Astrocyte of the spinal cord (primary cell): Measurements from ENCODE around the gene HTT.

Experiments
- DNase-seq: peaks from one replicate; pipeline ENCODE4 v3.0.0; 2011; ENCODE audit warnings: low read depth, low spot score
- H3K4me3 ChIP-seq: 2 replicates; pipeline ENCODE4 v1.5.1; 2011; ENCODE audit warnings: low read depth, mild to moderate bottlenecking, low read length, moderate library complexity
- in situ Hi-C: cut with HindIII; loops from 2 replicates; pipeline ENCODE4 v1.10.0; 2017; ENCODE audit warnings: low sequenced_read_pairs
- TF ChIP-seq, protein P1 (sequence below): IDR thresholded peaks from 2 replicates; pipeline ENCODE4 v1.5.1; 2012; ENCODE audit warnings: low read depth, mild to moderate bottlenecking, low read length, inconsistent platforms

The HTT gene

DNA sequence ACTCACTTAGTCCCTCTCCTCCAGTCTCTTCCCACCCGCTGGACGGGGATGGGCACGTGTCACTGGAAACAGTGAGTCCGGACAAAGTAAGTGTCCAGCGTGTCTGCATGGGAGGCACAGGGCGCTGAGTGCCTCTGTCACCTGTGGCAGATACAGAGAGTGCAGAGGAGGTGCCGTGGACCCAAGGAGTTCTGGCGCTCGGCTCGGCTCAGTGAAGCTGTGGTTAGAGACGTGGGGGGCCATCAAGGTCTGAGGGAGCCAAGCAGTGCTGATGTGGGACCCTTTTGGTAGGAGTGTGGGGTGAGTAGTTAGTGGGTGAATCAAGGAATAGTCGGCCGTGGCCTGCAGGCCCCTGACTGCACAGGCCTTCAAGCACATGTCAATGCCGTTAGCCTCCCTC is 134.3 kb downstream of the HTT start:
- TF ChIP-seq, protein P1, sequence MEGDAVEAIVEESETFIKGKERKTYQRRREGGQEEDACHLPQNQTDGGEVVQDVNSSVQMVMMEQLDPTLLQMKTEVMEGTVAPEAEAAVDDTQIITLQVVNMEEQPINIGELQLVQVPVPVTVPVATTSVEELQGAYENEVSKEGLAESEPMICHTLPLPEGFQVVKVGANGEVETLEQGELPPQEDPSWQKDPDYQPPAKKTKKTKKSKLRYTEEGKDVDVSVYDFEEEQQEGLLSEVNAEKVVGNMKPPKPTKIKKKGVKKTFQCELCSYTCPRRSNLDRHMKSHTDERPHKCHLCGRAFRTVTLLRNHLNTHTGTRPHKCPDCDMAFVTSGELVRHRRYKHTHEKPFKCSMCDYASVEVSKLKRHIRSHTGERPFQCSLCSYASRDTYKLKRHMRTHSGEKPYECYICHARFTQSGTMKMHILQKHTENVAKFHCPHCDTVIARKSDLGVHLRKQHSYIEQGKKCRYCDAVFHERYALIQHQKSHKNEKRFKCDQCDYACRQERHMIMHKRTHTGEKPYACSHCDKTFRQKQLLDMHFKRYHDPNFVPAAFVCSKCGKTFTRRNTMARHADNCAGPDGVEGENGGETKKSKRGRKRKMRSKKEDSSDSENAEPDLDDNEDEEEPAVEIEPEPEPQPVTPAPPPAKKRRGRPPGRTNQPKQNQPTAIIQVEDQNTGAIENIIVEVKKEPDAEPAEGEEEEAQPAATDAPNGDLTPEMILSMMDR, result no peak
- no peak overlapping the region for H3K4me3 ChIP-seq
- DNase-seq, result no peak
- in situ Hi-C loops, result no loop called here

DNA sequence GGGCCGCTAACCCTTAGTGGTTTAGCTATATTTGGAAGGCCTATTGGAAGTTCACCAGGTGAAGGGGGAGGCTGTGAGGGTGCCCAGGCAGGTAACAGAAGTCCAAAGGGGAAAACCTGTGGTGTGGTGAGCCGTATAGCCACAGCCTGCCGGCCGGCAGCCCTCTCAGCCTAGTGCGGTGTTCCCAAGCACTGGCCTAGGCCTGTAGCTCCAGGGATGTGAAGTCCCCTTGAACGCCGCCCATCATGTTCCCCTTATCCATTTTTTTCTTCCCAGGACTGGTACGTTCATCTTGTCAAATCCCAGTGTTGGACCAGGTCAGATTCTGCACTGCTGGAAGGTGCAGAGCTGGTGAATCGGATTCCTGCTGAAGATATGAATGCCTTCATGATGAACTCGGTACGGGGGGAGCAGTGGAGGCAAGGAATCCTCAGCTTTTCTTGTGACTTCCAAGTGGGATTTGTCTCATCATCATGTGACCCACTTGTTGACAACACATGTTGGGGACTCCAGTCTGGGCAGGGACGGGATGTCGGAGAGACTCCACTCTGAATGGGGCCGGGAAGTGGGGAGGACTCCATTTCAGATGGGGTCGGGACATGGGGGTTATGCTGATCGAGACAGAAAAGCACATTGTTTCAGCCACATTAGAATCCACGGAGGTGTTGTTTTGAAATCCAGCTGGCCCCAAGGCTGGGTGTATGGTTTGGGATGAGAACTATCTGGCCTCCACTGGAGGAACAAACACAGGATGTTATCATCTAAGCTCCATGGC is 135.3 kb downstream of the HTT start:
- in situ Hi-C loops, result no loop called here
- no peak for DNase-seq
- TF ChIP-seq, protein P1, result no peak
- H3K4me3 ChIP-seq, result no peak overlapping the region

DNA sequence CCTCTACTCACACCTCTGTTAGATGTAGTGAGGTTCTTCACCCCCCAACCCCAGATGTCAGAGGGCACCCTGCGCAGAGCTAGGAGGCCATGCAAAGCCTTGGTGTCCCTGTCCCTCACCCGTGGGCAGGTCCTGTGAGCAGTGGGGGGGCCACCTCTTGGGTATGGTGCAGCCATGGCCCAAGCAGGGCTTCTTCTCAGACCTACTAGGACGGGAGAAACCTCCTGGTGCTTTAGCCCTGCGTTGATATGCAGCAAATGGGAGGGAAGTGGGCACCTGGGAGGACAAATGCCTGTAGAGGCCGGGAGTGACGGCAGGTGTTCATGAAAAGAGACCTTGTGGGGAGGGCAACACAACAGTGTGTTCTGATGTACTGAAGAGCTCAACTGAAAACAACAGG is 136.0 kb downstream of the HTT start:
- H3K4me3 ChIP-seq, result no peak overlapping the region
- TF ChIP-seq, protein P1, result no peak
- in situ Hi-C loops, result no loop called here
- DNase-seq, result no peak

DNA sequence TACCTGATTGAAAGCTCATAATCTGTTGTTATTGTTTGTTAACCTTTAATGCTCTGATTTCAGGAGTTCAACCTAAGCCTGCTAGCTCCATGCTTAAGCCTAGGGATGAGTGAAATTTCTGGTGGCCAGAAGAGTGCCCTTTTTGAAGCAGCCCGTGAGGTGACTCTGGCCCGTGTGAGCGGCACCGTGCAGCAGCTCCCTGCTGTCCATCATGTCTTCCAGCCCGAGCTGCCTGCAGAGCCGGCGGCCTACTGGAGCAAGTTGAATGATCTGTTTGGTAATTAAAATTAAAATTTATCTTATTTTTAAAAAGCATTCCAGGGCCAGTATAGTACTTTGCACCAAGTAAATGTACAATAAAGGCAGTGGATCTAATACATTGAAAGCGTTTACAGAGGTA is 137.4 kb downstream of the HTT start:
- in situ Hi-C loops, result no loop called here
- no peak overlapping the region for H3K4me3 ChIP-seq
- DNase-seq, result no peak
- TF ChIP-seq, protein P1, result no peak

DNA sequence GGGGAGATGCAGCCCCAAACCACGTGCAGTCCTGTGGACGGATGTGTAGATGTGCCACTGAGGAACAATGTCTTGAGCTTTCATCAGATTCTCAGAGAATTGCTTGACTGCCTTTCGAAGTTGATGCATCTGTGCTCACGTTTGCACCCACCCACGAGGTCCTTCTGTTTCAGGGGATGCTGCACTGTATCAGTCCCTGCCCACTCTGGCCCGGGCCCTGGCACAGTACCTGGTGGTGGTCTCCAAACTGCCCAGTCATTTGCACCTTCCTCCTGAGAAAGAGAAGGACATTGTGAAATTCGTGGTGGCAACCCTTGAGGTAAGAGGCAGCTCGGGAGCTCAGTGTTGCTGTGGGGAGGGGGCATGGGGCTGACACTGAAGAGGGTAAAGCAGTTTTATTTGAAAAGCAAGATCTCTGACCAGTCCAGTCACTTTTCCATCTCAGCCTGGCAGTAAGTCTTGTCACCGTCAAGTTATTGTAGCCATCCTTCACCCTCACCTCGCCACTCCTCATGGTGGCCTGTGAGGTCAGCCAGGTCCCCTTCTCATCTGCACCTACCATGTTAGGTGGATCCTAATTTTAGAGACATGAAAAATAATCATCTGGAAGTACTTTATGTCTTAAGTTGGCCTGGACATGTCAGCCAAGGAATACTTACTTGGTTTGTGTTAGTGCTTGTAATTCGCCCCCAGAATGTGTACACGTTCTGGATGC is 138.1 kb downstream of the HTT start:
- no peak overlapping the region for H3K4me3 ChIP-seq
- in situ Hi-C loops, result no loop called here
- TF ChIP-seq, protein P1, result no peak
- DNase-seq, result no peak

DNA sequence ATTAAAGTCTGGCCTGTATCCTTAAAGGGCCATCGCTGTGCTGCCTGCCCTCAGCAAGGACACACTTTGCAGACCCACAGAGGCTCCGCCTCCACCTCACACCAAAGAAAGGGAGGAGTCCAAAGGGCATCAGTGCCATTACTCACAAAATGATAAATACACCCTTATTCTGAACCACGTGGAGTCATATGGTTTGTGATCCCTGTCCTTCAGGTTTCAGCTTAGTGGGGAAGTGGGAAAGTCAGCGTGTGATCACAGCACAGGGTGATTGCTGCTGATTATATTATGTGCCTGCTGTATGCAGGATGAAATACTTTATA is 138.6 kb downstream of the HTT start:
- in situ Hi-C loops, result no loop called here

More for the DNA sequence above, 138.6 kb downstream of the HTT start:
- no peak for DNase-seq
- TF ChIP-seq, protein P1, result no peak
- H3K4me3 ChIP-seq, result no peak overlapping the region
